K562 (cell line): ENCODE measurements around the gene RHOV. TPM values are rescaled to one million over a fixed set of nuclear protein-coding genes. Genes with fewer than 3 reads are reported as not detected.
A peak's percentile ranks its signal among the peaks of the same experiment; 100 is the strongest.

Experiments
- BCOR ChIP-seq: fragments of 450-650 bp; IDR thresholded peaks from 2 replicates; pipeline ENCODE4 v1.6.1; 2016
- CBFB ChIP-seq: sonication (generic); formaldehyde crosslinking; IDR thresholded peaks from 2 replicates; pipeline ENCODE4 v1.4.0; 2020; ENCODE audit warnings: mild to moderate bottlenecking, missing genetic modification reagents
- CBX1 ChIP-seq: sonication (generic); IDR thresholded peaks from 2 replicates; pipeline ENCODE4 v1.6.1; 2016; ENCODE audit warnings: antibody characterized with exemption, low read depth, mild to moderate bottlenecking
- CSDE1 ChIP-seq, 2 experiments: fragments of 450-650 bp; IDR thresholded peaks; 2 replicates each; pipeline ENCODE4 v1.6.1; 2016; ENCODE audit warnings: mild to moderate bottlenecking in 1 of 2
- CTCF ChIP-seq, 3 experiments: IDR thresholded peaks in 2 of 3; conservative IDR thresholded peaks in 1 of 3; 2 replicates each; pipeline ENCODE4 v1.5.1; 2011 to 2012; ENCODE audit warnings: low read length in 3 of 3, mild to moderate bottlenecking in 3 of 3, control low read depth in 2 of 3, improper control_type of control experiment in 1 of 3, inconsistent platforms in 1 of 3, low read depth in 1 of 3, mixed read lengths in 1 of 3, moderate library complexity in 1 of 3; ENCODE audit not compliant: insufficient read depth in 2 of 3
- DIDO1 ChIP-seq: fragments of 450-650 bp; IDR thresholded peaks from 2 replicates; pipeline ENCODE4 v1.6.1; 2016; ENCODE audit warnings: low read depth, missing biosample characterization, missing genetic modification characterization
- FOXM1 ChIP-seq, 2 experiments: fragments of 450-650 bp in 1 of 2; sonication (generic) in 1 of 2; formaldehyde crosslinking in 1 of 2; IDR thresholded peaks; 2 replicates each; pipeline versions ENCODE4 v1.6.1 to v1.9.0; 2017 to 2022; ENCODE audit warnings: low read depth in 2 of 2, mild to moderate bottlenecking in 2 of 2, missing genetic modification reagents in 1 of 2, moderate library complexity in 1 of 2
- MXD1 ChIP-seq: fragments of 250-450 bp; sonication (Bioruptor Pico); IDR thresholded peaks from 2 replicates; pipeline ENCODE4 v1.8.0; 2021; ENCODE audit warnings: borderline replicate concordance, mild to moderate bottlenecking, moderate library complexity; ENCODE audit not compliant: poor library complexity, severe bottlenecking
- PRPF4 ChIP-seq: fragments of 200-400 bp; formaldehyde crosslinking; IDR thresholded peaks from one replicate; pipeline ENCODE4 v1.6.1; 2017; ENCODE audit warnings: low read length, low read depth, mild to moderate bottlenecking; ENCODE audit not compliant: insufficient read depth, poor library complexity, severe bottlenecking
- SRSF9 ChIP-seq: fragments of 200-400 bp; formaldehyde crosslinking; IDR thresholded peaks from 2 replicates; pipeline ENCODE4 v1.6.1; 2017; ENCODE audit warnings: low read depth, low read length, borderline replicate concordance
- ZC3H8 ChIP-seq: fragments of 450-650 bp; IDR thresholded peaks from 2 replicates; pipeline ENCODE4 v1.6.1; 2017
- ZNF146 ChIP-seq: IDR thresholded peaks from one replicate; pipeline ENCODE4 v1.6.1; 2018; ENCODE audit warnings: missing compliant biosample characterization; ENCODE audit not compliant: unreplicated experiment
- ZNF232 ChIP-seq: sonication (generic); formaldehyde crosslinking; IDR thresholded peaks from 2 replicates; pipeline ENCODE4 v1.8.0; 2022; ENCODE audit warnings: mild to moderate bottlenecking, missing genetic modification reagents
- polyA plus RNA-seq, 8 experiments: library from polyadenylated mRNA; depleted of rRNA in 4 of 8; stranded (reverse) in 5 of 8; unstranded in 3 of 8; fragments of >200 nt; fragmentation: Nextera tagmentation in 2 of 8; fragmentation: Illumina TruSeq in 1 of 8; extraction: Ambion mirVana in 2 of 8; extraction: Trizol in 1 of 8; gene quantifications; 2 replicates each; pipeline versions ENCODE4 v1.2.1 to v1.2.3, GENCODE V29; 2011 to 2014; ENCODE audit warnings: inconsistent platforms in 1 of 8, missing spikeins in 1 of 8
- total RNA-seq, 7 experiments: library from RNA; depleted of rRNA in 6 of 7; stranded (reverse); fragments of >200 nt in 6 of 7; fragmentation: Illumina TruSeq in 2 of 7; extraction: Trizol in 2 of 7; gene quantifications; 2 replicates each; pipeline versions ENCODE4 v1.2.1 to v1.2.3, GENCODE V29; 2011 to 2021; ENCODE audit warnings: low replicate concordance in 1 of 7
- TF ChIP-seq, protein P1 (sequence below): fragments of 150-350 bp; conservative IDR thresholded peaks from 2 replicates; pipeline ENCODE4 v1.6.1; 2014; ENCODE audit warnings: low read length
- TF ChIP-seq, protein P2 (sequence below): sonication (generic); formaldehyde crosslinking; IDR thresholded peaks from 2 replicates; pipeline ENCODE4 v1.8.0; 2022; ENCODE audit warnings: mild to moderate bottlenecking, missing genetic modification reagents
- TF ChIP-seq, protein P3 (sequence below): fragments of 450-650 bp; IDR thresholded peaks from 2 replicates; pipeline ENCODE4 v1.6.1; 2016; ENCODE audit warnings: antibody characterized with exemption
- TF ChIP-seq, protein P4 (sequence below): fragments of 450-650 bp; IDR thresholded peaks from 2 replicates; pipeline ENCODE4 v1.7.0; 2016; ENCODE audit warnings: borderline replicate concordance

Gene RHOV
- total and polyA plus RNA-seq, 9 of the 15 experiments (the other 6 are each of a cell fraction or from before 2014, with no cell fraction given) = 0.08 to 2.0 (median 1.1) TPM

GRCh38 chr15:40894681-40895448 lies 20.8 kb upstream of the RHOV start (continued):
- no peak for TF ChIP-seq FOXM1 (IDR thresholded peaks at IDR 0.05; ENCODE audit: low read depth)
- no peak for TF ChIP-seq FOXM1 (CRISPR knock-in tag; IDR thresholded peaks at IDR 0.05; ENCODE audit: low read depth)
- TF ChIP-seq CBX1 = peak; percentile 1; the same call in 1 of the 2 replicates
- no peak for TF ChIP-seq SRSF9
- TF ChIP-seq CBFB (CRISPR knock-in tag) = no peak
- TF ChIP-seq ZC3H8 = no peak
- TF ChIP-seq BCOR = no peak
- TF ChIP-seq, protein P1, sequence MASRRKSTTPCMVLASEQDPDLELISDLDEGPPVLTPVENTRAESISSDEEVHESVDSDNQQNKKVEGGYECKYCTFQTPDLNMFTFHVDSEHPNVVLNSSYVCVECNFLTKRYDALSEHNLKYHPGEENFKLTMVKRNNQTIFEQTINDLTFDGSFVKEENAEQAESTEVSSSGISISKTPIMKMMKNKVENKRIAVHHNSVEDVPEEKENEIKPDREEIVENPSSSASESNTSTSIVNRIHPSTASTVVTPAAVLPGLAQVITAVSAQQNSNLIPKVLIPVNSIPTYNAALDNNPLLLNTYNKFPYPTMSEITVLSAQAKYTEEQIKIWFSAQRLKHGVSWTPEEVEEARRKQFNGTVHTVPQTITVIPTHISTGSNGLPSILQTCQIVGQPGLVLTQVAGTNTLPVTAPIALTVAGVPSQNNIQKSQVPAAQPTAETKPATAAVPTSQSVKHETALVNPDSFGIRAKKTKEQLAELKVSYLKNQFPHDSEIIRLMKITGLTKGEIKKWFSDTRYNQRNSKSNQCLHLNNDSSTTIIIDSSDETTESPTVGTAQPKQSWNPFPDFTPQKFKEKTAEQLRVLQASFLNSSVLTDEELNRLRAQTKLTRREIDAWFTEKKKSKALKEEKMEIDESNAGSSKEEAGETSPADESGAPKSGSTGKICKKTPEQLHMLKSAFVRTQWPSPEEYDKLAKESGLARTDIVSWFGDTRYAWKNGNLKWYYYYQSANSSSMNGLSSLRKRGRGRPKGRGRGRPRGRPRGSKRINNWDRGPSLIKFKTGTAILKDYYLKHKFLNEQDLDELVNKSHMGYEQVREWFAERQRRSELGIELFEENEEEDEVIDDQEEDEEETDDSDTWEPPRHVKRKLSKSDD = no peak
- no peak for TF ChIP-seq PRPF4
- no peak for TF ChIP-seq CSDE1 (IDR thresholded peaks at IDR 0.05)
- TF ChIP-seq, protein P2, sequence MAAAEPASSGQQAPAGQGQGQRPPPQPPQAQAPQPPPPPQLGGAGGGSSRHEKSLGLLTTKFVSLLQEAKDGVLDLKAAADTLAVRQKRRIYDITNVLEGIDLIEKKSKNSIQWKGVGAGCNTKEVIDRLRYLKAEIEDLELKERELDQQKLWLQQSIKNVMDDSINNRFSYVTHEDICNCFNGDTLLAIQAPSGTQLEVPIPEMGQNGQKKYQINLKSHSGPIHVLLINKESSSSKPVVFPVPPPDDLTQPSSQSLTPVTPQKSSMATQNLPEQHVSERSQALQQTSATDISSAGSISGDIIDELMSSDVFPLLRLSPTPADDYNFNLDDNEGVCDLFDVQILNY (CRISPR knock-in tag) = no peak; the same call in 1 of the 2 replicates
- no peak for TF ChIP-seq ZNF146 (CRISPR knock-in tag)
- TF ChIP-seq, protein P3, sequence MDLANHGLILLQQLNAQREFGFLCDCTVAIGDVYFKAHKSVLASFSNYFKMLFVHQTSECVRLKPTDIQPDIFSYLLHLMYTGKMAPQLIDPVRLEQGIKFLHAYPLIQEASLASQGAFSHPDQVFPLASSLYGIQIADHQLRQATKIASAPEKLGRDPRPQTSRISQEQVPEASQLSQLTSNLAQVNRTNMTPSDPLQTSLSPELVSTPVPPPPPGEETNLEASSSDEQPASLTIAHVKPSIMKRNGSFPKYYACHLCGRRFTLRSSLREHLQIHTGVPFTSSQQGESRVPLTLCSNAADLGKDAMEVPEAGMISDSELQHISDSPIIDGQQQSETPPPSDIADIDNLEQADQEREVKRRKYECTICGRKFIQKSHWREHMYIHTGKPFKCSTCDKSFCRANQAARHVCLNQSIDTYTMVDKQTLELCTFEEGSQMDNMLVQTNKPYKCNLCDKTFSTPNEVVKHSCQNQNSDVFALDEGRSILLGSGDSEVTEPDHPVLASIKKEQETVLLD = no peak; the same call in 1 of the 2 replicates
- peak; percentile 87; the same call in 1 of the 2 replicates for TF ChIP-seq ZNF232
- TF ChIP-seq MXD1 (CRISPR knock-in tag) = no peak
- TF ChIP-seq, protein P4, sequence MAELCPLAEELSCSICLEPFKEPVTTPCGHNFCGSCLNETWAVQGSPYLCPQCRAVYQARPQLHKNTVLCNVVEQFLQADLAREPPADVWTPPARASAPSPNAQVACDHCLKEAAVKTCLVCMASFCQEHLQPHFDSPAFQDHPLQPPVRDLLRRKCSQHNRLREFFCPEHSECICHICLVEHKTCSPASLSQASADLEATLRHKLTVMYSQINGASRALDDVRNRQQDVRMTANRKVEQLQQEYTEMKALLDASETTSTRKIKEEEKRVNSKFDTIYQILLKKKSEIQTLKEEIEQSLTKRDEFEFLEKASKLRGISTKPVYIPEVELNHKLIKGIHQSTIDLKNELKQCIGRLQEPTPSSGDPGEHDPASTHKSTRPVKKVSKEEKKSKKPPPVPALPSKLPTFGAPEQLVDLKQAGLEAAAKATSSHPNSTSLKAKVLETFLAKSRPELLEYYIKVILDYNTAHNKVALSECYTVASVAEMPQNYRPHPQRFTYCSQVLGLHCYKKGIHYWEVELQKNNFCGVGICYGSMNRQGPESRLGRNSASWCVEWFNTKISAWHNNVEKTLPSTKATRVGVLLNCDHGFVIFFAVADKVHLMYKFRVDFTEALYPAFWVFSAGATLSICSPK = no peak
- no peak for TF ChIP-seq DIDO1
- TF ChIP-seq CTCF (IDR thresholded peaks at IDR 0.05 in 2 of 3, conservative IDR thresholded peaks at IDR 0.05 in 1 of 3; ENCODE audit: insufficient read depth in 2 of 3, low read depth in 1 of 3, low read length in 3 of 3) = peak; percentile 76 to 97 (median 86)
